ENCODE data around the gene SLC35B4.
A peak's percentile ranks its signal among the peaks of the same experiment; 100 is the strongest.

Gene SLC35B4

GRCh38 chr7:134316539-134317344 is at the start of gene SLC35B4:
Gene SLC35B4, minus strand, starts transcription at chr7:134316930. Its CDS starts 179 bp downstream, at chr7:134316751.
- peak within 1 kb of the TSS; percentile 78 for H3K27ac ChIP-seq (ENCODE audit: low read depth, low read length)
- H3K9me3 ChIP-seq (ENCODE audit: control insufficient read depth in 5 of 5, low read length in 5 of 5) = no peaks in the 10 kb centered on the region
- H3K4me3 ChIP-seq (ENCODE audit: low read depth in 1 of 5, low read length in 5 of 5) = peak within 1 kb of the TSS; percentile 85 to 99 (median 94)
- H3K27me3 ChIP-seq (ENCODE audit: control insufficient read depth in 5 of 5, insufficient read depth in 4 of 5, low read length in 5 of 5) = no peaks in the 10 kb centered on the region
- H3K36me3 ChIP-seq (ENCODE audit: control insufficient read depth in 5 of 5, insufficient read depth in 5 of 5, low read length in 5 of 5) = no peaks in the 10 kb centered on the region
- peak within 1 kb of the TSS; percentile 75 to 89 (median 86) for H3K9ac ChIP-seq (ENCODE audit: low read length in 5 of 5)
- peaks cover 4 to 16% (median 15%) of the 10 kb centered on the region in 5 donors for H3K4me1 ChIP-seq (ENCODE audit: control insufficient read depth in 5 of 5, insufficient read depth in 5 of 5, low read length in 5 of 5)

DNA sequence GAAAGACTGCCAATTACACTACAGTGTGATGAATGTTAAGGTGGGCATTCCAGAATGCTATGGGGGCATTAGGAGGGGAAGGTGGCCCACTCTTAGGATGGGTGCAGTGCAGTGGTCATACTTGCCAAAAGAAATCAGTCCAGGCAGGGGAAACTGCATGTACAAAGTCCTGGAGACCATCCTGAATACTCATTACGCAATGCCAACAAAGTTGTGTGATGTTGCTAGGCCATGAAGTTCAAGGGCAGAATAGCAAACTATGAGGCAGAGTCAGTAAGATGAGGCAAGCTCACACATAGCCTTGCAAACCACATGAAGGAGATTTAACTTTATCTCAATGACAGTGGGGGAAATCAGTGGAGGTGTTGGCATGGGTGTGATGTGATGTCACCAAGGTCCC is 49.8 kb upstream of the SLC35B4 start:
- Histone ChIP-seq H3K27me3 (ENCODE audit: control insufficient read depth in 5 of 5, insufficient read depth in 4 of 5, low read length in 5 of 5) (no peaks in the 10 kb centered on the region), H3K9me3 (ENCODE audit: control insufficient read depth in 5 of 5, low read length in 5 of 5) (no peaks in the 10 kb centered on the region), H3K4me1 (ENCODE audit: control insufficient read depth in 5 of 5, insufficient read depth in 5 of 5, low read length in 5 of 5) (peaks cover 0 to 28% (median 16%) of the 10 kb centered on the region in 5 donors), H3K9ac (ENCODE audit: low read length in 5 of 5) (no peak overlapping the region), H3K27ac (ENCODE audit: low read depth, low read length) (no peak overlapping the region), H3K36me3 (ENCODE audit: control insufficient read depth in 5 of 5, insufficient read depth in 5 of 5, low read length in 5 of 5) (no peaks in the 10 kb centered on the region), H3K4me3 (ENCODE audit: low read depth in 1 of 5, low read length in 5 of 5) (no peak overlapping the region)

- H3K4me3 ChIP-seq (ENCODE audit: low read depth in 1 of 5, low read length in 5 of 5) = no peak overlapping the region
- no peak overlapping the region for H3K27ac ChIP-seq (ENCODE audit: low read depth, low read length)
- H3K4me1 ChIP-seq (ENCODE audit: control insufficient read depth in 5 of 5, insufficient read depth in 5 of 5, low read length in 5 of 5) = peaks cover 0 to 28% (median 16%) of the 10 kb centered on the region in 5 donors
- H3K27me3 ChIP-seq (ENCODE audit: control insufficient read depth in 5 of 5, insufficient read depth in 4 of 5, low read length in 5 of 5) = no peaks in the 10 kb centered on the region
- no peak overlapping the region for H3K9ac ChIP-seq (ENCODE audit: low read length in 5 of 5)
- no peaks in the 10 kb centered on the region for H3K9me3 ChIP-seq (ENCODE audit: control insufficient read depth in 5 of 5, low read length in 5 of 5)
- H3K36me3 ChIP-seq (ENCODE audit: control insufficient read depth in 5 of 5, insufficient read depth in 5 of 5, low read length in 5 of 5) = no peaks in the 10 kb centered on the region
Observed at GRCh38 chr7:134365341-134366054, 48.8 kb upstream of the SLC35B4 start.

DNA sequence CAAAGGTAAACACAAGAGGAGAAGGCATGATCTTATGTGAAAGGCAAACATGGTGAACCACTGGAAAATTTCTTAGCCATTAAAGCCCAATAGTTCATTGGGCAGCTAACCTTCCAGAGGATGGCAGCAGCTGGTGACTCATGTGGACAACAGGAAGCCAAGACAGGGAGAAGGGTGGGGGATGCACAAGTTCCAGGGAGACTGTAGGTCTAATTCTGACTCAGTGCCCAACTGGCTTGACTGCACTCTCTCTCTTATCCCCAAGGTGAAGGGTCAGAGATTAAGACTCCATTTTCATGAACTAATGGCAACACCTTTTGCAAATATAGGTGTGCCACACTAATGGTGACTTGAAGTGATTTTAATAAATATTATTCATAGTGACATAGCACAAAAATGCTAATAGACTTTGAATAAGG is 47.9 kb upstream of the SLC35B4 start:
- Histone ChIP-seq H3K36me3 (ENCODE audit: control insufficient read depth in 5 of 5, insufficient read depth in 5 of 5, low read length in 5 of 5) (no peaks in the 10 kb centered on the region), H3K4me3 (ENCODE audit: low read depth in 1 of 5, low read length in 5 of 5) (no peak overlapping the region), H3K27ac (ENCODE audit: low read depth, low read length) (no peak overlapping the region), H3K27me3 (ENCODE audit: control insufficient read depth in 5 of 5, insufficient read depth in 4 of 5, low read length in 5 of 5) (no peaks in the 10 kb centered on the region), H3K9ac (ENCODE audit: low read length in 5 of 5) (no peak overlapping the region), H3K4me1 (ENCODE audit: control insufficient read depth in 5 of 5, insufficient read depth in 5 of 5, low read length in 5 of 5) (peaks cover 0 to 28% (median 16%) of the 10 kb centered on the region in 5 donors), H3K9me3 (ENCODE audit: control insufficient read depth in 5 of 5, low read length in 5 of 5) (no peaks in the 10 kb centered on the region)

DNA sequence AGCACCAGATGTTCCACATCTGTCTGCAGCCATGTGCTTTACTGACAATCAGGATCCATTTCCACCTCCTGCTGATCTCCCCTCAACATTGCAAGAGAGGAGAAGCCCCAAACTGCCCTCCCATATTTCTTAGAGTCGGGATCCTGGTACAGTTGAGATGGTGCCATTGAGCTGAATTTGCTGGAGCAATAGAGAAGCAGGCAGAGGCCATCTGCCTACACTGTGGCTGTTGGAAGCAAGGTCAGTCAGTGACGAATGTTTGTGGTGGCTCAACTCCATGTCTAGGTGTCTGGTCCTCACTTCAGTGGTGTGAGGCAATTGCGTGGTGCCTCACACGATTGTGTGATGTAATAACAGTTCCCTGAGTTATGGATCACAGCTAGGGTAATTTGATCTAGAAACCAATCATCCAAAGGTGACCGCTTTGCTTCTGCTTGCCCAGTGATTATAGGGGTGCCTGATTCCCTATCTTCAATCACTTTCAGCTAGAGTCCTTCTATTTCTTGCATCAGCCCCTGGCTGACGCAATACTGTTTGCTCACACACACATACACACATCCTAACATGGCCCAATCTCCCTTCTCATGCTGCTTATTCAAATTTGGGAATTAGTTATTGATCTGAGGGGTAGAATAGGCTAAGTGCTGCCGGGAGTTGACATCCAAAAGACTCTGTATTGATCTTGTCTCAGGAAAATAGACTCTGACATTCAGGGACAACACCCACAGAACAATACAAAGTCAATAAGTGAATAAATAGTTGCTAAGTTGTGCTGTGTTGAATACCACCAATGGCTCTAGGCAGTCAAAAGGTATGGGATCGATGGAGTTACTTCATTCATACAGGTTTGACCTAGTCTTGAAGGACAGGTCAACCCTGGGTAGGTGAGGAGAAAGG is 46.1 kb upstream of the SLC35B4 start:
- no peaks in the 10 kb centered on the region for H3K27me3 ChIP-seq (ENCODE audit: control insufficient read depth in 5 of 5, insufficient read depth in 4 of 5, low read length in 5 of 5)
- H3K9ac ChIP-seq (ENCODE audit: low read length in 5 of 5) = no peak overlapping the region

DNA sequence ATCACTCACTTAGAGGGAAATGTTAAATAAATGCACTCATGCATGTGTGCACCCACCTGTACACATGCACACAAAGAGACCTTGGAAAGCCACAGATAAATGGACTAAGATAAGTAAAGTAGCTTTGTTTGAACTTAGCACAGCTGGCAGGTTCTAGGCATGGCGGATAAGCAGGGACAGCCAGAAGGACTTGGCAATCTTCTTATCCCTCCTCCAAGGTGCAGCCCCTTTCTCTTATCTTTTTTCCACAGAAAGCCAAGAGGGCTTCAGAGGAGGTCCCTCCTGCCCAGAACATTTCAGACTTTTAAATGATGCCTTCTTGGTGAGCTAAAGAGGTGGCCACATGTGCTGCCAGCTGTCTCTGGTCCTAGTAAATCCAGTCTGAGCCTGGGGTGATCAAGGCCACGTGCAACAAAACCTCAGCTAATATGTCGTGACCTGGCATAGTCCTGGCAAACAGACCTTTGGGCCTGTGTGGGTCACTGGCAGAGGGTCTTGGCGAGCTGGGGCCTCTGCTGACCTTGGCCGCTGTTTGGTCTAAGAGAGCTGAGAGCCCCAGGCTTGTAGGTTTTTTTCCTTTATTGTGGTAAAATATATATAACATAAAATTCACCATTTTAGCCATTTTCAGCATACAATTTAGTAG is 43.2 kb upstream of the SLC35B4 start:
- no peak overlapping the region for H3K4me3 ChIP-seq (ENCODE audit: low read depth in 1 of 5, low read length in 5 of 5)
- H3K4me1 ChIP-seq (ENCODE audit: control insufficient read depth in 5 of 5, insufficient read depth in 5 of 5, low read length in 5 of 5) = peaks cover 0 to 18% (median 11%) of the 10 kb centered on the region in 5 donors
- H3K27ac ChIP-seq (ENCODE audit: low read depth, low read length) = no peak overlapping the region
- H3K9ac ChIP-seq (ENCODE audit: low read length in 5 of 5) = no peak overlapping the region
- no peaks in the 10 kb centered on the region for H3K36me3 ChIP-seq (ENCODE audit: control insufficient read depth in 5 of 5, insufficient read depth in 5 of 5, low read length in 5 of 5)
- H3K9me3 ChIP-seq (ENCODE audit: control insufficient read depth in 5 of 5, low read length in 5 of 5) = no peaks in the 10 kb centered on the region
- H3K27me3 ChIP-seq (ENCODE audit: control insufficient read depth in 5 of 5, insufficient read depth in 4 of 5, low read length in 5 of 5) = no peaks in the 10 kb centered on the region

More for the DNA sequence above, 46.1 kb upstream of the SLC35B4 start:
- Histone ChIP-seq H3K4me3 (ENCODE audit: low read depth in 1 of 5, low read length in 5 of 5) (no peak overlapping the region), H3K36me3 (ENCODE audit: control insufficient read depth in 5 of 5, insufficient read depth in 5 of 5, low read length in 5 of 5) (no peaks in the 10 kb centered on the region), H3K4me1 (ENCODE audit: control insufficient read depth in 5 of 5, insufficient read depth in 5 of 5, low read length in 5 of 5) (peaks cover 0 to 19% (median 7%) of the 10 kb centered on the region in 5 donors), H3K9me3 (ENCODE audit: control insufficient read depth in 5 of 5, low read length in 5 of 5) (no peaks in the 10 kb centered on the region), H3K27ac (ENCODE audit: low read depth, low read length) (no peak overlapping the region)

- Histone ChIP-seq H3K36me3 (ENCODE audit: control insufficient read depth in 5 of 5, insufficient read depth in 5 of 5, low read length in 5 of 5) (no peaks in the 10 kb centered on the region), H3K9ac (ENCODE audit: low read length in 5 of 5) (no peak overlapping the region), H3K4me3 (ENCODE audit: low read depth in 1 of 5, low read length in 5 of 5) (no peak overlapping the region), H3K27ac (ENCODE audit: low read depth, low read length) (no peak overlapping the region), H3K4me1 (ENCODE audit: control insufficient read depth in 5 of 5, insufficient read depth in 5 of 5, low read length in 5 of 5) (peaks cover 0 to 11% (median 10%) of the 10 kb centered on the region in 5 donors), H3K9me3 (ENCODE audit: control insufficient read depth in 5 of 5, low read length in 5 of 5) (no peaks in the 10 kb centered on the region), H3K27me3 (ENCODE audit: control insufficient read depth in 5 of 5, insufficient read depth in 4 of 5, low read length in 5 of 5) (no peaks in the 10 kb centered on the region)
Observed at GRCh38 chr7:134357486-134357885, 40.8 kb upstream of the SLC35B4 start.

GRCh38 chr7:134356421-134356936 is 39.7 kb upstream of the SLC35B4 start:
- H3K27me3 ChIP-seq (ENCODE audit: control insufficient read depth in 5 of 5, insufficient read depth in 4 of 5, low read length in 5 of 5) = no peaks in the 10 kb centered on the region
- no peak overlapping the region for H3K4me3 ChIP-seq (ENCODE audit: low read depth in 1 of 5, low read length in 5 of 5)
- no peak overlapping the region for H3K9ac ChIP-seq (ENCODE audit: low read length in 5 of 5)
- peaks cover 0 to 11% (median 10%) of the 10 kb centered on the region in 5 donors for H3K4me1 ChIP-seq (ENCODE audit: control insufficient read depth in 5 of 5, insufficient read depth in 5 of 5, low read length in 5 of 5)
- no peak overlapping the region for H3K27ac ChIP-seq (ENCODE audit: low read depth, low read length)
- H3K9me3 ChIP-seq (ENCODE audit: control insufficient read depth in 5 of 5, low read length in 5 of 5) = no peaks in the 10 kb centered on the region
- no peaks in the 10 kb centered on the region for H3K36me3 ChIP-seq (ENCODE audit: control insufficient read depth in 5 of 5, insufficient read depth in 5 of 5, low read length in 5 of 5)

DNA sequence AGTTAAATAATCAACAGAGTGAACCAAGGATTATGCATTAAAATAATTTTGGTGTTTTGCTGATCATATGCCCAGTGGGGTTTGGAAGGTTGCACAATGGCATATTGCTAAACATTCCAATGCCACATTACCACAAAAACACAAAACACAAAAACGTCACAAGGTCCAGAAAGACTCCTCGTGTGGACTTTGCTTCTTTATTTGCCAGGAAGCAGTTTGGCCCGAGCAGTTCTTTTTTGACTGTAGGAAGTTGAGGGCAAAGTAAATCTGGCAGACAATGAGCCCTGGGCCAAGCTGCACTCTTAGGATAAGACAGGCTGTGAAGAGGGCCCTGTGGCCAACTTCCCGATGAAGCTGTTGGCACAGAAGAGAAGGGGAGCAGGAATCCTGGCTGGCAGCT is 39.2 kb upstream of the SLC35B4 start:
- Histone ChIP-seq H3K9ac (ENCODE audit: low read length in 5 of 5) (no peak overlapping the region), H3K4me3 (ENCODE audit: low read depth in 1 of 5, low read length in 5 of 5) (no peak overlapping the region), H3K27ac (ENCODE audit: low read depth, low read length) (no peak overlapping the region), H3K36me3 (ENCODE audit: control insufficient read depth in 5 of 5, insufficient read depth in 5 of 5, low read length in 5 of 5) (no peaks in the 10 kb centered on the region), H3K4me1 (ENCODE audit: control insufficient read depth in 5 of 5, insufficient read depth in 5 of 5, low read length in 5 of 5) (peaks cover 0 to 11% (median 10%) of the 10 kb centered on the region in 5 donors), H3K27me3 (ENCODE audit: control insufficient read depth in 5 of 5, insufficient read depth in 4 of 5, low read length in 5 of 5) (no peaks in the 10 kb centered on the region), H3K9me3 (ENCODE audit: control insufficient read depth in 5 of 5, low read length in 5 of 5) (no peaks in the 10 kb centered on the region)
